Keratinocyte (primary cell): ENCODE results near the gene NUP133. TPM values are rescaled to one million over a fixed set of nuclear protein-coding genes. Genes with fewer than 3 reads are reported as not detected.

Experiments used
- DNase-seq: peaks from one replicate; pipeline ENCODE4 v3.0.0-alpha.2; 2011; ENCODE audit warnings: low read depth, missing footprints, low spot score
- FAIRE-seq: peaks from 2 replicates; lab custom pipeline; 2011; peaks lifted over from hg19 to GRCh38; lab: Jason Lieb, UNC
- H2AFZ ChIP-seq: 2 replicates; pipeline ENCODE4 v1.6.0; 2012; ENCODE audit warnings: low read length, control low read depth, inconsistent platforms; ENCODE audit not compliant: control insufficient read depth
- H3K27ac ChIP-seq: 2 replicates; pipeline ENCODE4 v1.5.1; 2011; ENCODE audit warnings: low read length; ENCODE audit not compliant: control insufficient read depth, insufficient read depth
- H3K27me3 ChIP-seq: 3 replicates; pipeline ENCODE4 v1.6.0; 2011; ENCODE audit warnings: low read length; ENCODE audit not compliant: control insufficient read depth, insufficient read depth; ENCODE audit errors: extremely low read depth
- H3K36me3 ChIP-seq, 2 experiments: 2 replicates in 1 of 2; 3 replicates in 1 of 2; pipeline ENCODE4 v1.5.1; 2011; ENCODE audit warnings: low read length in 2 of 2, mild to moderate bottlenecking in 1 of 2; ENCODE audit not compliant: control insufficient read depth in 2 of 2, insufficient read depth in 2 of 2; ENCODE audit errors: extremely low read depth in 1 of 2
- H3K4me1 ChIP-seq: 3 replicates; pipeline ENCODE4 v1.5.1; 2011; ENCODE audit warnings: low read length; ENCODE audit not compliant: control insufficient read depth, insufficient read depth; ENCODE audit errors: extremely low read depth
- H3K4me2 ChIP-seq: 3 replicates; pipeline ENCODE4 v1.6.0; 2011; ENCODE audit warnings: low read depth, low read length; ENCODE audit not compliant: control insufficient read depth, insufficient read depth; ENCODE audit errors: extremely low read depth
- H3K4me3 ChIP-seq, 3 experiments: fragments of 200-600 bp in 1 of 3; sonication (generic) in 1 of 3; 2 replicates in 2 of 3; 3 replicates in 1 of 3; pipeline ENCODE4 v1.5.1; 2011 to 2016; ENCODE audit warnings: low read length in 3 of 3, mild to moderate bottlenecking in 3 of 3, control low read depth in 2 of 3, inconsistent platforms in 1 of 3, low read depth in 1 of 3, mixed read lengths in 1 of 3, mixed run types in 1 of 3, moderate library complexity in 1 of 3; ENCODE audit not compliant: control insufficient read depth in 2 of 3, insufficient read depth in 2 of 3; ENCODE audit errors: extremely low read depth in 1 of 3
- H3K79me2 ChIP-seq: 2 replicates; pipeline ENCODE4 v1.6.0; 2012; ENCODE audit warnings: low read length; ENCODE audit not compliant: control insufficient read depth, insufficient read depth
- H3K9ac ChIP-seq: 3 replicates; pipeline ENCODE4 v1.6.0; 2011; ENCODE audit warnings: low read length; ENCODE audit not compliant: control insufficient read depth, insufficient read depth; ENCODE audit errors: extremely low read depth
- H3K9me1 ChIP-seq: 3 replicates; pipeline ENCODE4 v1.6.0; 2011; ENCODE audit warnings: low read length; ENCODE audit not compliant: control insufficient read depth, insufficient read depth; ENCODE audit errors: extremely low read depth
- H3K9me3 ChIP-seq: 2 replicates; pipeline ENCODE4 v1.5.1; 2012; ENCODE audit warnings: low read depth, low read length; ENCODE audit not compliant: control insufficient read depth
- H4K20me1 ChIP-seq: 3 replicates; pipeline ENCODE4 v1.6.0; 2011; ENCODE audit warnings: low read length; ENCODE audit not compliant: control insufficient read depth, insufficient read depth; ENCODE audit errors: extremely low read depth
- EZH2 ChIP-seq: IDR thresholded peaks from one replicate; pipeline ENCODE4 v1.6.1; 2012; ENCODE audit warnings: inconsistent platforms, mild to moderate bottlenecking, low read length, moderate library complexity
- dilution Hi-C: fragments of 300-500 bp; cut with MboI; formaldehyde crosslinking; loops from one replicate; pipeline ENCODE4 v1.7.0; 2020; ENCODE audit warnings: low sequenced_read_pairs; ENCODE audit not compliant: extremely low pct_ligation_motif_present
- polyA plus RNA-seq, 5 experiments: library from polyadenylated mRNA; depleted of rRNA in 3 of 5; stranded (reverse) in 3 of 5; stranded (forward) in 1 of 5; unstranded in 1 of 5; fragments of >200 nt; gene quantifications; 1 replicate in 1 of 5; 2 replicates in 3 of 5; 3 replicates in 1 of 5; pipeline versions ENCODE4 v1.2.1 to v1.2.3, GENCODE V29; 2011 to 2012; ENCODE audit warnings: missing spikeins in 2 of 5, low read depth in 1 of 5, low replicate concordance in 1 of 5
- TF ChIP-seq, protein P1 (sequence below), 3 experiments: IDR thresholded peaks in 1 of 3; conservative IDR thresholded peaks in 1 of 3; optimal IDR thresholded peaks in 1 of 3; 2 replicates in 2 of 3; 3 replicates in 1 of 3; pipeline versions ENCODE3 to v1.5.1; 2011; ENCODE audit warnings: low read length in 3 of 3, mild to moderate bottlenecking in 3 of 3, moderate library complexity in 2 of 3, control low read depth in 1 of 3, inconsistent platforms in 1 of 3; ENCODE audit not compliant: insufficient read depth in 2 of 3; ENCODE audit errors: extremely low read depth in 1 of 3

NUP133 gene
- polyA plus RNA-seq, 1 donor (not counting 4 experiments of a cell fraction or from before 2014, with no cell fraction given): 25.2 TPM

GRCh38 chr1:229410692-229411433 lies 97.3 kb downstream of the NUP133 start:
- Histone ChIP-seq H3K27me3 (peaks cover 24% of the 10 kb centered on the region), H2AFZ (no peak overlapping the region)
- dilution Hi-C loops: no loop called here

DNA sequence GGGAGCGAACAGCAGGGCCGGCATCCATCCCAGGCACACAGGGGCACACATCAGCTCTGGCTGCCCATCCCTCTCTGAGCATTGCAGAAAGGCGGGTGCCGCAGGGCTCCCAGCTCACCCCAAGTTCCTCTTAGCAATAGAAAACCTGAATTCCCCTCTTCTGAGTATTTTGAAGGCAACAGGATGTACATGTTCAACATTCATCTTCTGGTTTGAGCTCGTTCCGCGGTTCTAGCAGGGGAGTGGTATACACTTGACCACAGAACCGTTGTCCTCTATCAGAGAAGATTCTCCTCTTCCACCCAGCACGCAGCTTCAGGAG lies 97.8 kb downstream of the NUP133 start:
- Histone ChIP-seq H3K36me3 (no peaks in the 10 kb centered on the region), H3K9me3 (no peaks in the 10 kb centered on the region), H2AFZ (no peak overlapping the region), H3K27me3 (peaks cover 24% of the 10 kb centered on the region), H4K20me1 (no peaks in the 10 kb centered on the region), H3K27ac (no peak overlapping the region), H3K4me1 (peaks cover 23% of the 10 kb centered on the region), H3K4me2 (peak overlapping the region; percentile 53), H3K9ac (no peak overlapping the region), H3K9me1 (no peaks in the 10 kb centered on the region), H3K79me2 (no peaks in the 10 kb centered on the region), H3K4me3 (no peak overlapping the region)
- TF ChIP-seq EZH2: no peak
- TF ChIP-seq, protein P1, sequence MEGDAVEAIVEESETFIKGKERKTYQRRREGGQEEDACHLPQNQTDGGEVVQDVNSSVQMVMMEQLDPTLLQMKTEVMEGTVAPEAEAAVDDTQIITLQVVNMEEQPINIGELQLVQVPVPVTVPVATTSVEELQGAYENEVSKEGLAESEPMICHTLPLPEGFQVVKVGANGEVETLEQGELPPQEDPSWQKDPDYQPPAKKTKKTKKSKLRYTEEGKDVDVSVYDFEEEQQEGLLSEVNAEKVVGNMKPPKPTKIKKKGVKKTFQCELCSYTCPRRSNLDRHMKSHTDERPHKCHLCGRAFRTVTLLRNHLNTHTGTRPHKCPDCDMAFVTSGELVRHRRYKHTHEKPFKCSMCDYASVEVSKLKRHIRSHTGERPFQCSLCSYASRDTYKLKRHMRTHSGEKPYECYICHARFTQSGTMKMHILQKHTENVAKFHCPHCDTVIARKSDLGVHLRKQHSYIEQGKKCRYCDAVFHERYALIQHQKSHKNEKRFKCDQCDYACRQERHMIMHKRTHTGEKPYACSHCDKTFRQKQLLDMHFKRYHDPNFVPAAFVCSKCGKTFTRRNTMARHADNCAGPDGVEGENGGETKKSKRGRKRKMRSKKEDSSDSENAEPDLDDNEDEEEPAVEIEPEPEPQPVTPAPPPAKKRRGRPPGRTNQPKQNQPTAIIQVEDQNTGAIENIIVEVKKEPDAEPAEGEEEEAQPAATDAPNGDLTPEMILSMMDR (optimal IDR thresholded peaks at IDR 0.05 in 1 of 3, IDR thresholded peaks at IDR 0.05 in 1 of 3, conservative IDR thresholded peaks at IDR 0.05 in 1 of 3; ENCODE audit: extremely low read depth in 1 of 3, insufficient read depth in 2 of 3, low read length in 3 of 3): no peak
- dilution Hi-C loops: no loop called here
- DNase-seq: no peak
- FAIRE-seq: no peak

More at GRCh38 chr1:229410692-229411433, 97.3 kb downstream of the NUP133 start:
- Histone ChIP-seq H3K27ac (no peak overlapping the region), H3K9ac (no peak overlapping the region), H3K9me1 (no peaks in the 10 kb centered on the region), H4K20me1 (no peaks in the 10 kb centered on the region), H3K9me3 (no peaks in the 10 kb centered on the region), H3K4me2 (peak overlapping the region; percentile 53), H3K79me2 (no peaks in the 10 kb centered on the region), H3K4me3 (no peak overlapping the region), H3K36me3 (no peaks in the 10 kb centered on the region), H3K4me1 (peaks cover 23% of the 10 kb centered on the region)
- no peak for DNase-seq
- FAIRE-seq: peak; percentile 23
- TF ChIP-seq, protein P1 (optimal IDR thresholded peaks at IDR 0.05 in 1 of 3, IDR thresholded peaks at IDR 0.05 in 1 of 3, conservative IDR thresholded peaks at IDR 0.05 in 1 of 3; ENCODE audit: extremely low read depth in 1 of 3, insufficient read depth in 2 of 3, low read length in 3 of 3): peak in 1 of 3 experiments; percentile 8
- TF ChIP-seq EZH2: no peak
